IPS-20b (cell line): ENCODE measurements around the gene ZNF280D.

Experiments
- H3K27ac ChIP-seq: one replicate; pipeline ENCODE4 v1.5.1; 2013; ENCODE audit warnings: low read length
- H3K27me3 ChIP-seq: 2 replicates; pipeline ENCODE4 v1.6.1; 2013; ENCODE audit warnings: mild to moderate bottlenecking, low read length, inconsistent platforms; ENCODE audit not compliant: insufficient read depth
- H3K36me3 ChIP-seq: 2 replicates; pipeline ENCODE4 v1.6.1; 2013; ENCODE audit warnings: low read depth, mild to moderate bottlenecking, inconsistent platforms, low read length, moderate library complexity; ENCODE audit not compliant: insufficient read depth
- H3K4me1 ChIP-seq: 2 replicates; pipeline ENCODE4 v1.6.1; 2013; ENCODE audit warnings: mild to moderate bottlenecking, control low read depth, inconsistent platforms, low read length, moderate library complexity; ENCODE audit not compliant: insufficient read depth
- H3K4me3 ChIP-seq: 2 replicates; pipeline ENCODE4 v1.5.1; 2013; ENCODE audit warnings: mild to moderate bottlenecking, low read length, inconsistent platforms
- H3K9ac ChIP-seq: 2 replicates; pipeline ENCODE4 v1.6.1; 2013; ENCODE audit warnings: low read depth, mild to moderate bottlenecking, inconsistent platforms, low read length, moderate library complexity
- H3K9me3 ChIP-seq: 2 replicates; pipeline ENCODE4 v1.6.1; 2013; ENCODE audit warnings: mild to moderate bottlenecking, low read depth, low read length, inconsistent platforms; ENCODE audit not compliant: insufficient read depth

Gene ZNF280D

DNA sequence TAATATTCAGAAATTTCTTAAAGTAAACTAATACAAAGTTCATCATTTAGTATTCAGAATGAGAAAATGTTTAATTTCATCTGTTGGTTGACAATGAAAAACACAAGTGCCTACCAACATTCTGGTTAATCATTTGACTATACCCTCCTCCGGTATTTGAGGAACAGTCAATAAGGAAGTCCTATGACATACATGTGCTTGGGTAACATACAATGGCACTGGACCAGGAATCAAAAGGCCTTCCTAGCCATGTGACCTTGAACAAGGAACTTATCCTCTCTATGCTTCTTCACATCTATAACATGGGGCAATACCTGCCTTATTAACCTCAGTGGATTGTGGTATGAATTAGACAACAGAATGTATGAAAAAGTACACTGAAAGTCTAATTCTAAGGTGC, 65.8 kb downstream of the ZNF280D start:
- Histone ChIP-seq H3K27ac (no peak overlapping the region), H3K27me3 (no peaks in the 10 kb centered on the region), H3K9ac (no peak overlapping the region)

DNA sequence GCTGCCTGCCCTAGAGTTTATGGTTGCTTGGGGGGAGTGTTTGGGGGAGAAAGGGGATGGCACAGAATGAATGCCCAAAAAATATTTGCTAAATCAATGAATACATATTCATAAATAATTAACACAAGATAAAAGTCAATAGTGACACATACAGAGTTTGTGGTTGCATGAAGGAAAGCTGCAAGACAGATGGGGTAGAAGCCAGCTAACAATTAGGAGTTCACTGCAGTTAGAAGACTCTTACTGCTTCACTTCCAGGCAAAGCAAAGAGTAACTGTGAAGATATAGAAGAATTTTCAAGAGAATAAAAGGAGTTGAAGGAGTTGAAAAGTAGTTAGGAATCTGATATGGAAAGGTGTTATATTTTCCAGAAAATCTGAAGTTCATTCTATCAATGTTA, 72.4 kb downstream of the ZNF280D start:
- H3K9ac ChIP-seq: no peak overlapping the region
- no peaks in the 10 kb centered on the region for H3K9me3 ChIP-seq
- no peaks in the 10 kb centered on the region for H3K27me3 ChIP-seq
- no peaks in the 10 kb centered on the region for H3K4me1 ChIP-seq
- no peak overlapping the region for H3K4me3 ChIP-seq
- no peak overlapping the region for H3K27ac ChIP-seq
- no peaks in the 10 kb centered on the region; the same call in 1 of the 2 replicates for H3K36me3 ChIP-seq

More for the DNA sequence above, 65.8 kb downstream of the ZNF280D start:
- Histone ChIP-seq H3K4me3 (no peak overlapping the region), H3K36me3 (peaks cover 3% of the 10 kb centered on the region; the same call in 1 of the 2 replicates), H3K4me1 (no peaks in the 10 kb centered on the region), H3K9me3 (no peaks in the 10 kb centered on the region)

DNA sequence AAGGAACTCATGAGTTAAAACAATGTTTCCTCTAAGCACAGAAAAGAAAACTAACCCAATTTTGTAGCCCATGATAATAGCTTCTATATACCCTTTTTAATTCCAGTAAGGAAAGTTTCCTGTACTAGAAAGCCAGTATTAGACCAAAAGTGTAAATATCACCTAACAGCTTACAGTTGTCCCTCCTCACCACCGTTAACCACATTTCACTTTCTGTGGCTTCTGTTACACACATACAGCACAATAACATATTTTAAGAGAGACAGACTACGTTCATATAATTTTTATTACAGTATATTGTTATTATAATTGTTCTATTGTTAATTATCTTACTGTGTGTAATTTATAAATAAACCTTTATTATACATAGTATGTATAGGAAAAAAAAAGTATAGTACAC, 74.1 kb downstream of the ZNF280D start:
- H3K4me3 ChIP-seq: no peak overlapping the region
- no peak overlapping the region for H3K27ac ChIP-seq
- H3K36me3 ChIP-seq: no peaks in the 10 kb centered on the region
- H3K9ac ChIP-seq: no peak overlapping the region
- H3K4me1 ChIP-seq: no peaks in the 10 kb centered on the region
- H3K27me3 ChIP-seq: no peaks in the 10 kb centered on the region
- H3K9me3 ChIP-seq: no peaks in the 10 kb centered on the region

DNA sequence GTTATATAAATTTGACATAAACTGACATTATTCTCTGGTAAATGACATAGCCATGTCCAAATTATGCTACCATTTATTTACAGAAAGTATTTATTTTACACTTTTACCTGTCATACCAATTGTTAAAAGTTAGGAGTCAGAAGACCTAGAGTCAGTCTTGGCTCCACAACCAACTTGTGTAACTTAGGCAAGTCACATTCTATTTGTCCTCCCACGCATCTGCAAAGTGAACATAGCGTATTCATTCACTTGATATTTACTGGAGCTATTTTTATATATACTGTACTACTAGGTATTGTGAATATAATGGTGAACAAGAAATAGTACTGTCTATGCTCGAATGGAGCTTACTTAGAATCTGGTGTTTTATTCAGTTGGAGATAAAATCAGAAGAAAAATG, 78.7 kb downstream of the ZNF280D start:
- Histone ChIP-seq H3K27me3 (no peaks in the 10 kb centered on the region), H3K4me3 (no peak overlapping the region), H3K36me3 (no peaks in the 10 kb centered on the region), H3K9me3 (no peaks in the 10 kb centered on the region), H3K9ac (no peak overlapping the region), H3K4me1 (no peaks in the 10 kb centered on the region), H3K27ac (no peak overlapping the region)

DNA sequence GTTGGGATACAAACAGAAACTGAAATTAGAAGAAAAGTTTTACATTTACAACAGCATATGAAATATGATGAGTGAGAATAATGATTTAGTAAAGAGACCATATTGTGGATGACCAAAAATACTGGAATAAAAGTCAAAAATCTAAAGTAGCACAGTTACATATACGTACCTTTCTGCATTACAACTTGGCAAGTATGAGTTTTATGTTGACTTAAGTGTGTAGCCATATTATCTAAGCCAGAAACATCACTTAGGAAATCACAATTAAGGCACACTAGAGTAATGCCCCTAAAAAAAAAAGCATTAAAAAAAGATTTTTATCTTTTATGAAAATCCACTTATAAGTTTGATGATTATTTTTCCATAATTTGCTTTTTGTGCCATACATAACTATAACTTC, 79.1 kb downstream of the ZNF280D start:
- H3K4me3 ChIP-seq: no peak overlapping the region
- no peak overlapping the region for H3K27ac ChIP-seq
- H3K27me3 ChIP-seq: no peaks in the 10 kb centered on the region
- H3K36me3 ChIP-seq: no peaks in the 10 kb centered on the region
- H3K9me3 ChIP-seq: no peaks in the 10 kb centered on the region
- no peak overlapping the region for H3K9ac ChIP-seq
- H3K4me1 ChIP-seq: no peaks in the 10 kb centered on the region

DNA sequence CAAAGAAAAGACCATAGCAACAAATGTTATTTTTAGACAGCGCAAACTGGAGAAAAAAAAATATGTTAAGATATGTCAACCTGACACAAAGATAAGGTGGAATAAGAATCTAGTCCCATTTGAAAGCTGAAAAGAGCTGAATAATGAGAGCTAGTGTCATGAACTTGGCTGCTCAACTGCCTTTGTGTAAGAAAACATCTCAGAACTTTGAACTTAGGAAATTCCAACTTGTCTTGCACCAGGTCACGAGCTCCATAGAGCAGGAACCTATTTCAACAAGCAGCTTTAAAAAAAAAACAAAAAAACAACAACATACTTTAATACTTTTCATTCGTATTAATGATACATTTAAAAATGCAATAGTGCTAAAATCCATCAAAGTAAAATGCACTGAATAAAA, 79.5 kb downstream of the ZNF280D start:
- no peak overlapping the region for H3K9ac ChIP-seq
- no peaks in the 10 kb centered on the region for H3K9me3 ChIP-seq
- H3K4me1 ChIP-seq: no peaks in the 10 kb centered on the region
- no peaks in the 10 kb centered on the region for H3K36me3 ChIP-seq
- no peak overlapping the region for H3K27ac ChIP-seq
- no peaks in the 10 kb centered on the region for H3K27me3 ChIP-seq
- H3K4me3 ChIP-seq: no peak overlapping the region

DNA sequence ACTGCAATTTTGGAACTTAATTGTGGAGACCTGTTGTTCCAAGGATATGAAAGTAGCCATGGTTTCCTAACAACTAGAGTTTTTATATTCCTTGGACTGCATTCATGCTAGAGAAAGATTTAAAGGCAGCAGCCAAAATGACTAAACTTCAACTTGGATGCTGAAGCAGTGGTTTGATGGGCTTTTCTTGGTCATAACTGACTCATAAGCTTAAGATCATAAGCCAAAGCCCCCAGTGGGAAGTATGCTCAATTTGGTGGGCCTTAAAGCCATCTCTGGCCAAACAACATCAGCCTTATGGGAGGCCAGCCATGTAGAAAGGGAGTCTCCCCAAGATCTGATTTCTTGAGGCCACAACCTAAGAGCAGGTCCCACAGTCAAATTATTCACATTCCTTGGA, 80.2 kb downstream of the ZNF280D start:
- no peaks in the 10 kb centered on the region for H3K4me1 ChIP-seq
- no peak overlapping the region for H3K27ac ChIP-seq
- no peaks in the 10 kb centered on the region for H3K36me3 ChIP-seq
- no peaks in the 10 kb centered on the region for H3K27me3 ChIP-seq
- H3K4me3 ChIP-seq: no peak overlapping the region
- H3K9me3 ChIP-seq: no peaks in the 10 kb centered on the region
- H3K9ac ChIP-seq: no peak overlapping the region

DNA sequence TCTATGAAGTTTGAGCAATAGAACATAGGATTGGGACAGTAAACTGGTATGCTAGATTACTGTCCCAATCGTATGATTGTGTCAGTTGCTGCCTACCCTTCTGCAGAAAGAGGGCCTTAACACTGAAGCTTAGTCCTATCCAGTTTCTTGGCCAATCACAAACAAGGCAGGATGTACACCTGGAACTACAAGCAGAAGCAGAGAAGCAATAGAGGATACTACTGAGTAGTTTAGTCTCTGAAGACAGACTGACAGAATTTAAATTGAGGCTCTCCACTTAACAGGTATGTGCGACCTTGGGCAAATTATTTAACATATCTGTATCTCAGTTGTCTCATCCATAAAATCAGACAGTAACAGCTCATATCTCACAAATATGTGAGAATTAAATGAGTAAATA, 85.0 kb downstream of the ZNF280D start:
- no peaks in the 10 kb centered on the region for H3K27me3 ChIP-seq
- no peak overlapping the region for H3K27ac ChIP-seq
- no peaks in the 10 kb centered on the region for H3K9me3 ChIP-seq
- H3K4me1 ChIP-seq: no peaks in the 10 kb centered on the region
- H3K36me3 ChIP-seq: no peaks in the 10 kb centered on the region
- H3K4me3 ChIP-seq: no peak overlapping the region
- no peak overlapping the region for H3K9ac ChIP-seq

DNA sequence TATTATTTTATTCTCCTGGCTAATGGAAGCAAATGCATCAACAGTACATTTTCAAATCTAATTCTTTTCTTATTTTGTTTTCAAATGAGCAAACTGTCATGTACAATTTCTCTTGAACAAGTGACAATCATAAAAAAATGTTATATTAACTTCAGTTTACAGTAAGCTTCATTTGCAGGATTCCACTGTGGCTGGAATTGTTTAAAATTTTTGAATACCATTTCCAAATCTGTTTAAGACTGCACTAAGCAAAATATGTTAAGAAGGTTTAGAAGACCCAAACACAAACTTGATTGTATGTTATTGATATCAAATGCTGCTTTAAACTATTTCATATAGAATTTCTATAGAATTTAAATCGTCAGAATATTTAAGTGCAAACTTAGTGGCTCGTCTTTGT, 92.8 kb downstream of the ZNF280D start:
- H3K9me3 ChIP-seq: no peaks in the 10 kb centered on the region
- no peaks in the 10 kb centered on the region for H3K4me1 ChIP-seq
- no peak overlapping the region for H3K9ac ChIP-seq
- H3K4me3 ChIP-seq: no peak overlapping the region
- H3K27me3 ChIP-seq: no peaks in the 10 kb centered on the region
- H3K27ac ChIP-seq: no peak overlapping the region
- H3K36me3 ChIP-seq: no peaks in the 10 kb centered on the region

DNA sequence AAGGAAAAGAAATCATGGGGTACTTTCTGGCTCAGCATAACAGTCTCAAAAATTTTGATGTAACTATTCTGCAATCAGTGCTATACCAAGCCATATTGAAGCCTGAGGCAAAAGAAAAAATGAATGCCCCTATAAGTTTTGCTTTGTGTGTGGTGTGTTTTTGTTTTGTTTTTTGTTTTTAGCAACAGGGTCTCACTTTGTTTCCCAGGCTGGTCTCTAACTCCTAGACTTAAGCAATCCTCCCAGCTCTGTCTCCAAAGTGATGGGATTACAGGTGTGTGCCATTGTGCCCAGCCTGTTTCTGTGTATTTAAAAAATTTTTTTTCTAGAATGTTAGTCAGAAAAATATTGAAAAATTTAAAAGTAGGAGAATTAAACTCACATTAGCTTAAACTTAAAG, 93.2 kb downstream of the ZNF280D start:
- no peak overlapping the region for H3K27ac ChIP-seq
- no peak overlapping the region for H3K4me3 ChIP-seq
- H3K36me3 ChIP-seq: no peaks in the 10 kb centered on the region
- H3K9ac ChIP-seq: no peak overlapping the region
- H3K9me3 ChIP-seq: no peaks in the 10 kb centered on the region
- H3K4me1 ChIP-seq: no peaks in the 10 kb centered on the region
- no peaks in the 10 kb centered on the region for H3K27me3 ChIP-seq

DNA sequence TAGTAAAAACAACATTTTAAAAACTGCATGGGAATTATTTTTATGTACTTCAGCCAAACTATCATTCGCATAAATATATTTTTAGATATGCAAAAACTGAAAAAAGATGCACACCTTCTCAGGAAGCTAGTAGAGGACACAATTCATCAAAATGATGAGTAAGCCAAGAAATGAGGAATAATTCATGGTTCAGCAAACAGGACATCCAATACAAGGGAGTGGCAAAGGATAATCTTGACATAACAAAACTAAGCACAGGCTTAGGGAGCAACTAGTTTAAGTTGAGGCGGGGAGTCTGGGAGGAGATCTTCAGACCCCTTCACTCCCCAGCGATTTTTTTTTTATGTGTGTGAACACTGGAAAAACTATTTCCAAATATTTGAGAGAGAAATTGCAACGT, 93.7 kb downstream of the ZNF280D start:
- Histone ChIP-seq H3K27me3 (no peaks in the 10 kb centered on the region), H3K4me3 (no peak overlapping the region), H3K36me3 (no peaks in the 10 kb centered on the region), H3K27ac (no peak overlapping the region), H3K4me1 (no peaks in the 10 kb centered on the region), H3K9me3 (no peaks in the 10 kb centered on the region), H3K9ac (no peak overlapping the region)

DNA sequence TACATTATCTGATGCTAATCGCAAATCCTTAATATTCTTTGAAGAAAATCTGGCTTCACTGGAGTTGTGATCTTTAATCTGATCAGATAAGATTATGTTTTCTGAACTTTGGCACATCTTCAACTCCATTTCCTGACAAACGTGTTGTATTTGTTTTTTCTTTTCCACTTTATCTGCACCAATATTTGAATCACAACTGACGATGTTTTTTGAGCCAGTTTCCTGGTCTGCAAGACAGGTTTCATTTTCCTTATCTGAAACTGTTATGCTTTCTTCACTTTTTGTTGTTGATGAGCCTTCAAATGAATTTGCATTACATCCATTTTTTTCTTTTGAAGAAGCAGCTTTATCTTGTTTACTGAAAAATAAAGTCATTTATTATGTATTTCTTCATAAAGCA, 101.5 kb downstream of the ZNF280D start:
- no peaks in the 10 kb centered on the region for H3K36me3 ChIP-seq
- H3K27me3 ChIP-seq: no peaks in the 10 kb centered on the region
- H3K9ac ChIP-seq: no peak overlapping the region
- no peaks in the 10 kb centered on the region for H3K9me3 ChIP-seq
- H3K27ac ChIP-seq: no peak overlapping the region
- no peaks in the 10 kb centered on the region for H3K4me1 ChIP-seq
- no peak overlapping the region for H3K4me3 ChIP-seq
